ENCODE measurements around the gene GPI.
"Not testable (repeated sequence)": the region's sequence is repeated elsewhere in the genome, so short reads cannot be mapped to it uniquely, and the experiment has no call there.

The GPI gene
- 100 to 107 reads per million in 2 donors for total RNA-seq

- DNase-seq, result peak; percentile 42 to 79 (median 54)
Measured at GRCh38 chr19:34364830-34365462, at the start of gene GPI. Gene GPI (plus strand): TSS chr19:34365196. CDS start chr19:34365267, 71 bp downstream.

- no peak for DNase-seq
Measured at GRCh38 chr19:34316247-34316646, 48.7 kb upstream of the GPI start.

- DNase-seq, result no peak
Measured at GRCh38 chr19:34316741-34317301, 48.2 kb upstream of the GPI start.

- DNase-seq, result peak in 2 of 5 experiments; percentile 6 to 43
Measured at GRCh38 chr19:34317311-34317927, 47.6 kb upstream of the GPI start.

GRCh38 chr19:34319230-34319585, 45.8 kb upstream of the GPI start:
- DNase-seq, result no peak

GRCh38 chr19:34319785-34320184, 45.2 kb upstream of the GPI start:
- DNase-seq, result no peak

GRCh38 chr19:34320277-34320676, 44.7 kb upstream of the GPI start:
- DNase-seq, result no peak

- no peak for DNase-seq
Measured at GRCh38 chr19:34321735-34322134, 43.3 kb upstream of the GPI start.

- no peak for DNase-seq
Measured at GRCh38 chr19:34323433-34324204, 41.4 kb upstream of the GPI start.

GRCh38 chr19:34324320-34324719, 40.7 kb upstream of the GPI start:
- DNase-seq, result no peak

- DNase-seq, result no peak
Measured at GRCh38 chr19:34325181-34325580, 39.8 kb upstream of the GPI start.

GRCh38 chr19:34325981-34326787, 38.8 kb upstream of the GPI start:
- no peak for DNase-seq

GRCh38 chr19:34327851-34328250, 37.1 kb upstream of the GPI start:
- DNase-seq, result no peak

GRCh38 chr19:34328982-34329381, 36.0 kb upstream of the GPI start:
- no peak for DNase-seq

- no peak for DNase-seq
Measured at GRCh38 chr19:34330116-34330515, 34.9 kb upstream of the GPI start.

GRCh38 chr19:34330596-34330995, 34.4 kb upstream of the GPI start:
- DNase-seq, result not testable (repeated sequence)

- DNase-seq, result not testable (repeated sequence)
Measured at GRCh38 chr19:34331596-34331995, 33.4 kb upstream of the GPI start.

GRCh38 chr19:34332027-34332760, 32.8 kb upstream of the GPI start:
- no peak for DNase-seq

- no peak for DNase-seq
Measured at GRCh38 chr19:34335914-34336313, 29.1 kb upstream of the GPI start.

GRCh38 chr19:34336781-34337271, 28.2 kb upstream of the GPI start:
- peak in 3 of 5 experiments; percentile 27 to 71 (median 33) for DNase-seq

- no peak for DNase-seq
Measured at GRCh38 chr19:34337739-34338138, 27.3 kb upstream of the GPI start.
